OCI-LY7 (cell line): ENCODE measurements around the gene POU4F3. TPM values are rescaled to one million over a fixed set of nuclear protein-coding genes. Genes with fewer than 3 reads are reported as not detected.

Experiments
- BruUV-seq: library from RNA; stranded (reverse); fragments of 400-500 nt; replicated peaks from 2 replicates; lab custom pipeline; 2021; lab: Mats Ljungman, UMichigan
- CTCF ChIA-PET: fragments of 300-600 bp; sonication (Branson Sonifier 250); formaldehyde crosslinking; loops from one replicate; lab custom pipeline; 2022; ENCODE audit warnings: antibody characterized with exemption; ENCODE audit not compliant: unreplicated experiment; lab: Charles Lee
- POLR2A ChIA-PET: fragments of 300-600 bp; sonication (Branson Sonifier 250); formaldehyde crosslinking; loops from one replicate; lab custom pipeline; 2022; ENCODE audit warnings: antibody characterized with exemption; lab: Charles Lee
- DNase-seq: peaks from one replicate; pipeline ENCODE4 v3.0.0-alpha.2; 2015; ENCODE audit warnings: low spot score
- H2AFZ ChIP-seq: fragments of 200-600 bp; sonication (generic), shearing (Covaris generic); 2 replicates; pipeline ENCODE4 v1.6.1; 2014; ENCODE audit warnings: mild to moderate bottlenecking, antibody characterized with exemption, low read length, moderate library complexity
- H3K27ac ChIP-seq: fragments of 200-600 bp; sonication (generic); 2 replicates; pipeline ENCODE4 v1.5.1; 2014; ENCODE audit warnings: mixed run types, low read depth, mild to moderate bottlenecking, moderate library complexity, low read length, inconsistent platforms; ENCODE audit not compliant: poor library complexity, severe bottlenecking
- H3K36me3 ChIP-seq: fragments of 200-600 bp; sonication (generic); 2 replicates; pipeline ENCODE4 v1.6.1; 2014; ENCODE audit warnings: mild to moderate bottlenecking, antibody characterized with exemption, low read length, moderate library complexity, mixed read lengths; ENCODE audit not compliant: insufficient read depth
- H3K4me1 ChIP-seq: fragments of 200-600 bp; sonication (generic); 2 replicates; pipeline ENCODE4 v1.5.1; 2014; ENCODE audit warnings: mild to moderate bottlenecking, low read length; ENCODE audit not compliant: insufficient read depth, poor library complexity, severe bottlenecking
- H3K4me2 ChIP-seq: fragments of 200-600 bp; sonication (generic); 2 replicates; pipeline ENCODE4 v1.6.1; 2014; ENCODE audit warnings: mild to moderate bottlenecking, low read length
- H3K4me3 ChIP-seq: fragments of 200-600 bp; sonication (generic); 2 replicates; pipeline ENCODE4 v1.5.1; 2014; ENCODE audit warnings: mild to moderate bottlenecking, low read depth, low read length; ENCODE audit not compliant: poor library complexity, severe bottlenecking
- H3K79me2 ChIP-seq: fragments of 200-600 bp; sonication (generic); 2 replicates; pipeline ENCODE4 v1.6.1; 2016; ENCODE audit warnings: low read depth, mild to moderate bottlenecking, low read length, moderate library complexity, mixed read lengths; ENCODE audit not compliant: insufficient read depth
- H3K9me2 ChIP-seq: fragments of 200-600 bp; sonication (generic); 2 replicates; pipeline ENCODE4 v1.6.1; 2016; ENCODE audit warnings: mild to moderate bottlenecking, low read length, mixed read lengths; ENCODE audit not compliant: insufficient read depth
- H3K9me3 ChIP-seq: fragments of 200-600 bp; sonication (generic); 2 replicates; pipeline ENCODE4 v1.6.1; 2014; ENCODE audit warnings: mild to moderate bottlenecking, mixed run types, low read length, mixed read lengths
- H4K20me1 ChIP-seq: fragments of 200-600 bp; sonication (generic); 2 replicates; pipeline ENCODE4 v1.6.1; 2014; ENCODE audit warnings: mild to moderate bottlenecking, antibody characterized with exemption, low read length, moderate library complexity, mixed read lengths; ENCODE audit not compliant: insufficient read depth
- EZH2phosphoT487 ChIP-seq: fragments of 200-600 bp; sonication (generic); IDR thresholded peaks from 2 replicates; pipeline ENCODE4 v1.6.1; 2018; ENCODE audit warnings: low read depth, borderline replicate concordance, mild to moderate bottlenecking, mixed run types, antibody characterized with exemption, low read length, moderate library complexity, mixed read lengths
- intact Hi-C: fragments of 100-400 bp; cut with micrococcal nuclease; formaldehyde crosslinking; loops from one replicate; pipeline ENCODE4 v1.10.0; 2022; ENCODE audit not compliant: unreplicated experiment
- total RNA-seq, 2 experiments: library from RNA; depleted of rRNA in 1 of 2; stranded (reverse); fragments of >200 nt in 1 of 2; shearing (Covaris generic) in 1 of 2; gene quantifications; 2 replicates each; pipeline ENCODE4 v1.2.3, GENCODE V29; 2014 to 2022
- TF ChIP-seq, protein P1 (sequence below): fragments of 200-600 bp; sonication (generic); conservative IDR thresholded peaks from 2 replicates; pipeline ENCODE4 v1.5.1; 2014; ENCODE audit warnings: mild to moderate bottlenecking, antibody characterized with exemption, low read length, moderate library complexity, mixed read lengths

POU4F3 gene
- total RNA-seq, 2 experiments from 2014 or later = not detected

DNA sequence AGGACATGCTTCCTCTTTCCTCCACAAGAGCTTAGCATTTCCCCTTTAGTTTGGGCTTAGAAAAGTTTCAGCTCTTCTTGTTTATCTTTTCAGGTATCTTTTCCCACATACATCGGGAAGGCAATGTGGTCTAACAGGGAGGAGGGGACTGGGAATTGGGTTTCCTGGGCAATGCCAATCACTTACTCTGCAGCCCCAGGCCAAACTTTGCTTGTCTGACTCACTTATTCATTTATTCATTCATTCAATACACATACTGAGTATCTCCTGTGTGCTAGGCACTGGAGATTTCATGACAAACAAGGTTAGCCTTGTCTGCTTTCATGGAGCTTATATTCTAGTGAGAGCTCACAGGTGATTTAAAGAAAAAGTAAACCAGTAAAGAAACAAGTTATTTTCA, 10.7 kb upstream of the POU4F3 start:
- Histone ChIP-seq H4K20me1 (no peaks in the 10 kb centered on the region), H3K27ac (no peak overlapping the region), H3K79me2 (no peaks in the 10 kb centered on the region), H3K4me2 (no peak overlapping the region), H3K4me3 (no peak overlapping the region), H2AFZ (no peak overlapping the region), H3K9me2 (no peaks in the 10 kb centered on the region), H3K36me3 (no peaks in the 10 kb centered on the region), H3K9me3 (no peaks in the 10 kb centered on the region), H3K4me1 (no peaks in the 10 kb centered on the region)
- ChIA-PET CTCF (no interaction called here), POLR2A (interaction anchor here (0.7 to 0.8 kb wide), 2 partner anchors 19 to 1924 kb away, joined by 3 read pairs; no protein-coding TSS in a partner anchor)
- no peak for DNase-seq
- no TSS peak for BruUV-seq
- intact Hi-C loops = no loop called here
- TF ChIP-seq EZH2phosphoT487 = no peak
- TF ChIP-seq, protein P1, sequence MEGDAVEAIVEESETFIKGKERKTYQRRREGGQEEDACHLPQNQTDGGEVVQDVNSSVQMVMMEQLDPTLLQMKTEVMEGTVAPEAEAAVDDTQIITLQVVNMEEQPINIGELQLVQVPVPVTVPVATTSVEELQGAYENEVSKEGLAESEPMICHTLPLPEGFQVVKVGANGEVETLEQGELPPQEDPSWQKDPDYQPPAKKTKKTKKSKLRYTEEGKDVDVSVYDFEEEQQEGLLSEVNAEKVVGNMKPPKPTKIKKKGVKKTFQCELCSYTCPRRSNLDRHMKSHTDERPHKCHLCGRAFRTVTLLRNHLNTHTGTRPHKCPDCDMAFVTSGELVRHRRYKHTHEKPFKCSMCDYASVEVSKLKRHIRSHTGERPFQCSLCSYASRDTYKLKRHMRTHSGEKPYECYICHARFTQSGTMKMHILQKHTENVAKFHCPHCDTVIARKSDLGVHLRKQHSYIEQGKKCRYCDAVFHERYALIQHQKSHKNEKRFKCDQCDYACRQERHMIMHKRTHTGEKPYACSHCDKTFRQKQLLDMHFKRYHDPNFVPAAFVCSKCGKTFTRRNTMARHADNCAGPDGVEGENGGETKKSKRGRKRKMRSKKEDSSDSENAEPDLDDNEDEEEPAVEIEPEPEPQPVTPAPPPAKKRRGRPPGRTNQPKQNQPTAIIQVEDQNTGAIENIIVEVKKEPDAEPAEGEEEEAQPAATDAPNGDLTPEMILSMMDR = no peak

DNA sequence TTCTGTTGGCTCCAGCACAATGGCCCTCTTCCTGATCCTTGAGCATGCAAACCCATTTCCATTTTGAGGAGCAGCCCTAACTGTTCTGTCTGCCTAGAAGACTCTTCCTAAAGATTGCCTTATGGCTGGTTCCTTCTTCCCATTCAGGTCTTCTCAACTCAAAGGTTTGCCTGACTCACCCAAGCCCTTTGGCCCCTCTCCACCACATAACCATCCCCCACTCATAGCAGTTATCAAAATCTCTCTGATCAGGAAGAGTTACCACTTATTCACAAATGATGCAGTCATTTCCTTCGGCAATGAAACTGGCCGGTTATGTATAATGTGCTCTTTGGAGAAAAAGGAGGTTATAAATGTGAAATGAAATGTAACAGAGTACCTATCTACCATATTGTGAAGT, 8.9 kb upstream of the POU4F3 start:
- Histone ChIP-seq H3K27ac (no peak overlapping the region), H3K4me3 (no peak overlapping the region), H2AFZ (no peak overlapping the region), H3K79me2 (no peaks in the 10 kb centered on the region), H4K20me1 (no peaks in the 10 kb centered on the region), H3K4me1 (no peaks in the 10 kb centered on the region), H3K9me3 (no peaks in the 10 kb centered on the region), H3K4me2 (no peak overlapping the region), H3K36me3 (no peaks in the 10 kb centered on the region), H3K9me2 (no peaks in the 10 kb centered on the region)
- TF ChIP-seq, protein P1 = no peak
- no peak for TF ChIP-seq EZH2phosphoT487
- POLR2A ChIA-PET = no interaction called here
- no TSS peak for BruUV-seq
- CTCF ChIA-PET = no interaction called here
- DNase-seq = no peak
- intact Hi-C loops = no loop called here

DNA sequence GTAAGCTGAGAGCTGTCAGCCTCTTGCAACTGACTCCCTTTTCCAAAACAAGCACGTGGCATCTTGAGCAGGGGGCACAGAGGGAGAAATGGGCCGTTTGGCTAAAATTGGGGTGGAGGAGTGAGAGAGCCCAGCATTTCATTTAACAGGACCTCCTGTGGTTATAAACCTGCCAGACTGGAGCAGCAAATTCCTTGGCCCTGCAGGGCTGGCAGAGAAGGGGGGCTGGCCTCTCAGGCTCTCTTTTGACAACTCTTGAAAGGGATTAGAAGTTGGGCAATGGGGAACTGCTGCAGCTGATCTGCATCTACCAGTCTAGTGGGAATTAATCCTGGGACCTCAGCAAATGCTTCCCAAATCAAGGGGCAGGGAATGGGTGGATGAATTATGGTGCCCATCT, 7.2 kb upstream of the POU4F3 start:
- no peak for DNase-seq
- Histone ChIP-seq H3K4me2 (no peak overlapping the region), H2AFZ (no peak overlapping the region), H3K4me1 (no peaks in the 10 kb centered on the region), H3K27ac (no peak overlapping the region), H4K20me1 (no peaks in the 10 kb centered on the region), H3K9me2 (no peaks in the 10 kb centered on the region), H3K9me3 (no peaks in the 10 kb centered on the region), H3K4me3 (no peak overlapping the region), H3K79me2 (no peaks in the 10 kb centered on the region), H3K36me3 (no peaks in the 10 kb centered on the region)
- TF ChIP-seq EZH2phosphoT487 = no peak
- TF ChIP-seq, protein P1 = no peak
- intact Hi-C loops = no loop called here
- ChIA-PET CTCF (no interaction called here), POLR2A (no interaction called here)
- no TSS peak for BruUV-seq
